ENCODE results near the gene CD9. TPM values are rescaled to one million over a fixed set of nuclear protein-coding genes. Genes with fewer than 3 reads are reported as not detected.
"Not testable (repeated sequence)": the region's sequence is repeated elsewhere in the genome, so short reads cannot be mapped to it uniquely, and the experiment has no call there.

Gene CD9
- total RNA-seq, 2 donors from 2014 or later = 6.1 to 8.4 TPM

DNA sequence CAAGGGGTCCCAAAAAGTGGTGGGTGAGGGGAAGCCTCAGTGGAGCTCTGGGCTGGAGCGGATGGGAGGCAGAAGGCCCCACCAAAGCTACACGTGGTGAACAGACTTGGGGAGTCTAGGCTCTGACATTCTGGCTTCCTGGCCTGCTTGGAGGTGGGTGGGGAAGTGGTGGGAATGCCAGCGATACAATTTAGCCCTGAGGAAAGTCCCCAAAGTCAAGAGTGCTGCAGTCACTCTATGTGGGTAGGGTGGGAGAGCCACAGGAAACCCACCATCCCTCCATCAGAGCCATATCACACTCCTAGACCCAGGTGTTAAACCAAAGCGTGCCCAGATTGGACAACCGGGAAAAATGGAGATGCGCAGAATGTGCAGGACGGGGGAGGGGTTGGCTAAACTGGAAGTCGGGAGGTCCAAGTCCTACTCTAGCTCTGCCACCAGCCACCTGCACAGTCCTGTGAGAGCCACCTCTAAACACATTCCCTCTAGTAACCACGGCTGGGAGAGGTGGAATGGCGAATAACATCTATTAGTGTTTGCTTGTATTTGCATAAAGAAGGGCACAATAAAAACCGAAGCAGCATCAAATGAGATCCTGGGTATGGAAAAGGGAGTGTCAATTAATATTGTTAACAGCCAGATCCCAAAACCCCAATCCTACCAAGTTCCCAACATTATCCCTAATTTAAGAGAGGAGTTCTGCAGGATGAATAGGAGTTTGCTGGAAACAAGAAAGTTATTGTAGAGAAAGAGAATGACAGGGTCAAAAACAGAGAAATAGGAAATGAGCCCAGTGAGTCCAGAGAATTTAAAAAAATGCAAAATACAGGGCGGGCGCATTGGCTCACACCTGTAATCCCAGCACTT is 14.0 kb upstream of the CD9 start:
- H3K9me3 Mint-ChIP-seq = no peaks in the 10 kb centered on the region
- no peak overlapping the region for H3K27ac Mint-ChIP-seq

DNA sequence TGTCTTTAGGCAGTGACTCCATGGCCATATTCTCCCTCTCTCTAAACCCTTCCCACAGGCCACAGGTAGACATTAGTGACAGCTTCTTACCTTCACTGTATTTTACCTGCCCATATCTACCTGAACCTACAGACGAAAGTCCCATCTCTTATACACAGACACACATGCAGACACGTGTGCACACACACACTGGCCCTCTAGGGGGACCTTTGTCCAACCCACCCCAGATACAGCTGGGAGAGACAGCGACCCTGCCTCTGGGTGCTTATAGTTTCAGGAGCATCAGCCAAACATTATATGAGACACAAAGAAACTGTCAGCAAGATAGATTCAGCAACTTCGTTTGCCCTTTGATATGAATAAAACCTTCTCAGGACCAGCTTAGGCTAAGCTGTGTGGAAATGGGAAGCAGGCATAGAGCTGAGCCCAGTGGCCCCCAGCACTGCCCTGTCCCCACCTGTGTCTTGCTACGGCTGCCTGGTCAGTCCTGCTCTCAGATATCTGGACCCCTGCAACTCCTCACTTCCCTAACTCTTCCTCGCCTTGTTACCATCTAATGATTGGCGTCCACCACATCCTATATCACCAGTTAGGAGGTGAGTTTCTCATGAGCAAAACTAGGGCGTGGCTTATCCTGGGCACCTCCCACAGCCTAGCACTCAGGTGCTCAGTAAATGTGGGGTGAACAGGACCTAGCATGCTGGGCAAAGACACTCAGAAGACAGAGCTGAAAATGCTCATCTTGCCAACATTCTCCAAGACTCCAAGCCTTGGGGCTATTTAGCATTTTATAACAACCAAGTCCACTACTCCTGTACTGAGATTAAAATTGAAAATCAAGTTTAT is 12.0 kb upstream of the CD9 start:
- Mint-ChIP-seq H3K27ac (no peak overlapping the region), H3K36me3 (ENCODE audit: insufficient read depth in 2 of 2) (no peaks in the 10 kb centered on the region), H3K4me1 (ENCODE audit: low read depth) (peaks cover 12% of the 10 kb centered on the region), H3K9me3 (no peaks in the 10 kb centered on the region), H3K27me3 (ENCODE audit: low read depth) (peaks cover 24% of the 10 kb centered on the region), H3K4me3 (no peak overlapping the region)
- DNase-seq (no peak), ATAC-seq (replicated peaks in 1 of 2) (no peak)

More for the DNA sequence above, 14.0 kb upstream of the CD9 start:
- DNase-seq = no peak
- Mint-ChIP-seq H3K36me3 (ENCODE audit: insufficient read depth in 2 of 2) (no peaks in the 10 kb centered on the region), H3K4me1 (ENCODE audit: low read depth) (peaks cover 12% of the 10 kb centered on the region), H3K27me3 (ENCODE audit: low read depth) (peaks cover 20% of the 10 kb centered on the region), H3K4me3 (no peak overlapping the region)
- no peak for ATAC-seq (replicated peaks in 1 of 2)

DNA sequence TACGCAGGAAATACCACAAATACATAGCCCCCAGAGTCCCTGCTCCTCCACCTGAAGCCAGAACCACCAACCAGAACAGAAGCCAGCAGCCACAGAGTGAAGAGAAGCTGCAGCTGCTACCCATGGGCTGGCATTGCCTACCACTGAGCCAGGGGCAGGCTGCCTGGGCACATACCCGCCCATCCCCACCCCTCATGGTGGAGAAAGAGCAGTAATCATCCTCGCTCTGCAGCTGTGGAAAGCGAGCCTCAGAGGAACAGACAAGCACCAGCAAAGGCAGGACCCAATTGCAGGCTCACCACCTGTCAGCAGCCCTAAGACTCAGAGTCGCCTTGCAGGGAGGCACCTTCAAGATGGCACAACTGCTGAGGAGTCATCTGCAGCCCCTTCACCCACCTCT is 11.2 kb upstream of the CD9 start:
- no peak for ATAC-seq (replicated peaks in 1 of 2)

DNA sequence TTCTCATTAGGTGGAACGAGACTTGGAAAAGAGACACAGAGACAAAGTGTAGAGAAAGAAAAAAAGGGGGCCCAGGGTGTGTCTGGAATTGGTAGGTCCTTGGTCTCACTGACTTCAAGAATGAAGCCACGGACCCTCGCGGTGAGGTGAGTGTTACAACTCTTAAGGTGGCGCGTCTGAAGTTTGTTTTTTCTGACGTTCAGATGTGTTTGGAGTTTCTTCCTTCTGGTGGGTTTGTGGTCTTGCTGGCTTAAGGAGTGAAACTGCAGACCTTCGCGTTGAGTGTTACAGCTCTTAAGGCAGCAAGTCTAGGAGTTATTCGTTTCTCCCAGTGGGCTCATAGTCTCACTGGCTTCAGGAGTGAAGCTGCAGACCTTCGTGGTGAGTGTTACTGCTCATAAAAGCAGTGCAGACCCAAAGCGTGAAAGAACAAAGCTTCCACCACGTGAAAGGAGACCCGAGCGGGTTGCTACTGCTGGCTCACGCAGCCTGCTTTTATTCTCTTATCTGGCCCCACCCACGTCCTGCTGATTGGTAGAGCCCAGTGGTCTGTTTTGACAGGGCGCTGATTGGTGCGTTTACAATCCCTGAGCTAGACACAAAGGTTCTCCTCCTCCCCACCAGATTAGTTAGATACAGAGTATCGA is 10.1 kb upstream of the CD9 start:
- ATAC-seq (replicated peaks in 1 of 2); DNase-seq; H3K36me3 Mint-ChIP-seq (ENCODE audit: insufficient read depth in 2 of 2); H3K27ac Mint-ChIP-seq; H3K9me3 Mint-ChIP-seq; H3K4me3 Mint-ChIP-seq: not testable (repeated sequence)
- Mint-ChIP-seq H3K4me1 (ENCODE audit: low read depth) (peaks cover 12% of the 10 kb centered on the region), H3K27me3 (ENCODE audit: low read depth) (peaks cover 27% of the 10 kb centered on the region)

More for the DNA sequence above, 11.2 kb upstream of the CD9 start:
- DNase-seq = no peak
- Mint-ChIP-seq H3K27ac (no peak overlapping the region), H3K4me3 (no peak overlapping the region), H3K27me3 (ENCODE audit: low read depth) (peaks cover 27% of the 10 kb centered on the region), H3K36me3 (ENCODE audit: insufficient read depth in 2 of 2) (no peaks in the 10 kb centered on the region), H3K4me1 (ENCODE audit: low read depth) (peaks cover 12% of the 10 kb centered on the region), H3K9me3 (no peaks in the 10 kb centered on the region)

DNA sequence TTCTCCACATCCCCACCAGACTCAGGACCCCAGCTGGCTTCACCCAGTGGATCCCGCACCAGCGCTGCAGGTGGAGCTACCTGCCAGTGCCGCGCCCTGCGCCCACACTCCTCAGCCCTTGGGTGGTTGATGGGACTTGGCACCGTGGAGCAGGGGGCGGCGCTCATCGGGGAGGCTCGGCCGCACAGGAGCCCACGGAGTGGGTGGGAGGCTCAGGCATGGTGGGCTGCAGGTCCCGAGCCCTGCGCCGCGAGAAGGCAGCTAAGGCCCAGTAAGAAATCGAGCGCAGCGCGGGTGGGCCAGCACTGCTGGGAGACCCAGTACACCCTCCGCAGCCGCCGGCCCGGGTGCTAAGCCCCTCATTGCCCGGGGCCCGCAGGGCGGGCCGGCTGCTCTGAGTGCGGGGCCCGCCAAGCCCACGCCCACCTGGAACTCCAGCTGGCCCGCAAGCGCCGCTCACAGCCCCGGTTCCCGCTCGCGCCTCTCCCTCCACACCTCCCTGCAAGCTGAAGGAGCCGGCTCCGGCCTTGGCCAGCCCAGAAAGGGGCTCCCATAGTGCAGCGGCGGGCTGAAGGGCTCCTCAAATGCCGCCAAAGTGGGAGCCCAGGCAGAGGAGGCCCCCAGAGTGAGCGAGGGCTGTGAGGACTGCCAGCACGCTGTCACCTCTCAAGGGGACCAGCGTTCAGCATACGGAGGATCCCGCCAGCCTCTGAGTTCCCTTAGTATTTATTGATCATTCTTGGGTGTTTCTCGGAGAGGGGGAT is 9.3 kb upstream of the CD9 start:
- not testable (repeated sequence) for H3K4me3 Mint-ChIP-seq; ATAC-seq (replicated peaks in 1 of 2); DNase-seq; H3K27ac Mint-ChIP-seq; H3K36me3 Mint-ChIP-seq (ENCODE audit: insufficient read depth in 2 of 2); H3K9me3 Mint-ChIP-seq
- H3K27me3 Mint-ChIP-seq (ENCODE audit: low read depth) = peaks cover 27% of the 10 kb centered on the region
- H3K4me1 Mint-ChIP-seq (ENCODE audit: low read depth) = peaks cover 19% of the 10 kb centered on the region

DNA sequence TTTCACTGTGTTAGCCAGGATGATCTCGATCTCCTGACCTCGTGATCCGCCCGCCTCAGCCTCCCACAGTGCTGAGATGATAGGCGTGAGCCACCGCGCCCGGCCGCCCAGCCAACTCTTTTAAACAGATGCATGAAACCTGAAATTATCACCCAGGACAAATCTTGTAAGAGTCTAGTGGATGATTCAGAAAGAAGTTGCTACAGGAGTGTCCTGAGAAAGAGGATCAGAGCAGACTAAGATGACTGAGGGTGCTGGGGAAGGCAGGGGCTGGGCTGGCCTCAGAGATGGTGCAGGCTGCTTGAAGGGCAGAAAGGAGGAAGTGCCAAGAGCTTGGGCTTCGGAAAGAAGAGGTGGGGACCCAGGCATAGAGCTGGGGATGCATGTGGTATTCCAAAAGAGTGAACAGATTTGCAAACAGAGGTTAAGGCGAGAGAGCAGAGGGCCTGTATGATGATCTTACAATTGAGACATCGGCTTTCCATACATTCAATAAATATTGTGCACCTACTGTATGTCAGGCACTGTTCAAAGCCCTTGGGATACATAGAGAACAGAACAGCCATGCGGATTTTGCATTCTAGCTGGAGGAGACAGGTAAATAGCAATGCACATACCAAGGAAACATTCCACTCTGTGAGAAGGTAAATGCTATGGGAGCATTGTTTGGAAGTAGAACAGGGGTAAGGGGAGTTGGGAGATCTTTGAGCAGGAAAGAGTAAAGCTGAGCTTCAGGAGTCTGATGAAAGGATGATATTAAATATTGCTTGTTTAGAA is 7.4 kb upstream of the CD9 start:
- H3K36me3 Mint-ChIP-seq (ENCODE audit: insufficient read depth in 2 of 2) = no peaks in the 10 kb centered on the region
- no peak overlapping the region for H3K27ac Mint-ChIP-seq
- H3K27me3 Mint-ChIP-seq (ENCODE audit: low read depth) = peaks cover 28% of the 10 kb centered on the region
- ATAC-seq (replicated peaks in 1 of 2) = no peak
- H3K4me3 Mint-ChIP-seq = no peak overlapping the region
- peaks cover 24% of the 10 kb centered on the region for H3K4me1 Mint-ChIP-seq (ENCODE audit: low read depth)
- DNase-seq = no peak
- H3K9me3 Mint-ChIP-seq = no peaks in the 10 kb centered on the region

DNA sequence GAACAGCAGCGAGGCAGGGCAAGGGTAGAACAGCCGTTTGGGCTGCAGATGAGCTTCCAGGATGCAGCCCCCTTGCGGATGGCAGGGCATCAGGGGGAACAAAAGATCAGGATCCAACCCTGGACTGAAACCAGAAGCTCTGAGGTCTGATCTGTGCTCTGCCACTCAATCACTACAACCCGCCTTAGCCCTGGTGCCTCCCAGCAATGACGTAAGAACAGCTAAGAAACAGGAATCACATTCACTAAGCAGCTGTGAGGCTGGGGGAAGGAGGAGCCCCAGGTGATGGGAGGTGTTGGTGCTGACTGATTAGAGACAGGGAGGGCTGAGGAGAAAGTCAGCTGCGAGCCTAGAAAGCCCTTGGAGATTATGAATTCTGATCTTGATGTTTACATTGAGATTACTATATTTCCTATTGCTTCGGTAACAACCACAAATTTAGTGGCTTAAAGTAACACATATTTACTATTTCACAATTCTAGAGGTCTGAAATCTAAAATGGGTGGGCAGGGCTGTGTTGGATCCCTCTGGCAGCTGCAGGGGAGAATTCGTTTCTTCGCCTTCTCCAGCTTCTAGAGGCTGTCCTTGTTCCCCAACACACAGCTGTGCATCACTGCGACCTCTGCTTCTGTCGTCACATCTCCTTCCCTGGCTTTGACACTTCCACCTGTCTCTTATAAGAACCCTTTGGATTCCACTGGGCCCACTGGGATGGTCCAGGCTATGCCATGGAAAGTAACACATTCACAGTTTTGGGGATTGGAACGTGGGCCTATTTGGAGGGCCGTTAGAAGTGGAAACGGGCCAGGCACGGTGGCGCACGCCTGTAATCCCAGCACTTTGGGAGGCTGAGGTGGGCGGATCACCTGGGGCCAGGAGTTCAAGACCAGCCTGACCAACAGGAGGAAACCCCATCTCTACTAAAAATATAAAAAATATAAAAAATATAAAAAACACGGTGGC is 6.1 kb upstream of the CD9 start:
- no peaks in the 10 kb centered on the region for H3K36me3 Mint-ChIP-seq (ENCODE audit: insufficient read depth in 2 of 2)
- H3K9me3 Mint-ChIP-seq = no peaks in the 10 kb centered on the region
- DNase-seq (no peak), ATAC-seq (replicated peaks in 1 of 2) (no peak)
- peaks cover 32% of the 10 kb centered on the region for H3K27me3 Mint-ChIP-seq (ENCODE audit: low read depth)
- no peak overlapping the region for H3K27ac Mint-ChIP-seq
- no peak overlapping the region for H3K4me3 Mint-ChIP-seq
- H3K4me1 Mint-ChIP-seq (ENCODE audit: low read depth) = peaks cover 29% of the 10 kb centered on the region

DNA sequence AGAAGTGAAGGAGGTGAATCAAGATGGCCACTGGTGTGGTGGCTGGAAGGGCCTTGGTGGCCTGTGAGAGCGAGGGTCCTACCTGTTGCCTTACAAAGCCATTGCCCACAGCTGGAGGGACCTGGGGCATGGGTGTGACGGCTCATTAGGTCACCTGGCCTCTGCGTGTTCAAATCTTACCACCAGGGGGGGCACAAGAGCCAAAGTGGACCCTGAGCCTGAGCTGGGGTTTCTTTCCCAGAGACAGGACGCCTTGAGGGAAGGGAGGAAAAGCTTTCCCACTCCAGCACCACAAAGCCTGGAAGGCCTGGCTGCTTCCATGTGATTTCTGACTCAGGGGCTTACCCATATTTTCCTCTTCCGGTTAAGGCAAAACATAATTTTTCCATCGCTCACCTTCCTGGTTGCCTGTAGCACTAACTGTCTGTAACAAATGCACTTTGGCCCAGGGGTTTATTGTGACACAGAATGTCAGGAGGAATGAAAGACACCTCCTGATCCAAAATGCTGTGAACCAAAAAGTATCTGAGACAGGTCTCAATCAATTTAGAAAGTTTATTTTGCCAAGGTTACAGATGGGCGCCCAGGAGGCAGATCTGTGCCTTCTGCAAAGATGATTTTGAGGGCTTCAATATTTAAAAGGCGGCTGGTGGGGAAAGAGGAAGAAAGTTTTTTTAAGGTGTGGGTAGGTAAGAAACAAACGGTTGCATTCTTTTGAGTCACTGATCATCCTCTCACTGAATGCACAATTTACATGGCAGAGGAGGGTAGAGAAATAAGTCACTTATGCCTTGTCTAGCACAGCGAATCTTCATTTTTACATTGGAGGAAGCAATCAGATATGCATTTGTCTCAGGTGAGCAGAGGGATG is 4.3 kb upstream of the CD9 start:
- DNase-seq (peak; percentile 78 to 85), ATAC-seq (replicated peaks in 1 of 2) (peak; percentile 69 to 71)
- Mint-ChIP-seq H3K27me3 (ENCODE audit: low read depth) (peaks cover 25% of the 10 kb centered on the region), H3K4me3 (no peak overlapping the region), H3K27ac (no peak overlapping the region), H3K9me3 (no peaks in the 10 kb centered on the region), H3K4me1 (ENCODE audit: low read depth) (peaks cover 24% of the 10 kb centered on the region), H3K36me3 (ENCODE audit: insufficient read depth in 2 of 2) (no peaks in the 10 kb centered on the region)

DNA sequence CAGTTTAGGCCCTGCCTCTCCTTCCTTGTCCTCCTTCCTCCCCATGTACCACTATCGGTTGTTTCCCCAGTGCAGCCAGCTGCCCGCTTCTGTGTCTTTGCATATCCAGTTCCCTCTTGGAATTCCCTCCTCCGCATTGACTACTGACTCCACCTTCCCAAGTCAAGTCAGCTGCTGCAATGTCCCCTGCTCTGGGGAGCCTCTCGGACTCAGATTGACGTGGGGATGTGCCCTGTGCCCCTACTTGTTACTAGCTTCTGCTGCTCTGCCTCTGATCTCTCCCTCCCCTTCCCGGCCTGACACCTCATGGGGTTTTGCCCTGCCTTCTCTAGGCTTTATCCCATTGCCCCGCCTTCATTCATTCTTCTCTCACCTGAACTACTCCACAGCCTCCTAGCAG is 2.1 kb upstream of the CD9 start:
- Mint-ChIP-seq H3K36me3 (ENCODE audit: insufficient read depth in 2 of 2) (no peaks in the 10 kb centered on the region), H3K9me3 (no peaks in the 10 kb centered on the region), H3K27ac (no peak overlapping the region), H3K4me1 (ENCODE audit: low read depth) (peaks cover 24% of the 10 kb centered on the region), H3K4me3 (no peak overlapping the region), H3K27me3 (ENCODE audit: low read depth) (peaks cover 44% of the 10 kb centered on the region)
- no peak for ATAC-seq (replicated peaks in 1 of 2)
- DNase-seq = no peak

DNA sequence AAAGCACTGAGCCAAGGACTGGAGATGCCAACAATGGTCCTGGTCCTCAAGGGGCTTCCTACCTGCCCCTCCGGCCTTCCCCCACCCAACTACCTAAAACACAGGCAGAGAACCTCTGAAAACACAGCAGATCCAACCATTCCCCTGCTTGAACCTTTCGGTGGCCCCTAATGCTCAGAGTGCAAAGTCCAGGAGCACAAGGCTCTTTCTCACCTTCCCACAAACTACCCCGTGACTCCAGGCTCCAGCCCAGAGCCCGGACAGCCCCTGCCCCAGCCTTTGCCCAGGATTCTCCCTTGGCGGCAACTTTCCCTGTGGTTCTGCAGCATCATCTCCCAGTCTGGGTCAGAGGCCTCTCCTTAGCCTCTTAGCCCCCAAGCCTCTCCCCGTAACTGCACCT is 1.6 kb upstream of the CD9 start:
- peaks cover 24% of the 10 kb centered on the region for H3K4me1 Mint-ChIP-seq (ENCODE audit: low read depth)

More for the DNA sequence above, 1.6 kb upstream of the CD9 start:
- H3K4me3 Mint-ChIP-seq = no peak overlapping the region
- H3K36me3 Mint-ChIP-seq (ENCODE audit: insufficient read depth in 2 of 2) = no peaks in the 10 kb centered on the region
- no peak for ATAC-seq (replicated peaks in 1 of 2)
- peaks cover 45% of the 10 kb centered on the region for H3K27me3 Mint-ChIP-seq (ENCODE audit: low read depth)
- H3K9me3 Mint-ChIP-seq = no peaks in the 10 kb centered on the region
- no peak for DNase-seq
- H3K27ac Mint-ChIP-seq = no peak overlapping the region

Measured in activated T-cell treated with anti-CD3 and anti-CD28 coated beads, Interleukin-2, amount 50 U/mL, for 72 hours (primary cell).